Rectal smooth muscle tissue (tissue), 1 donor: Measurements from ENCODE around the gene COP1.

ENCODE experiments used
- H3K27ac ChIP-seq: one replicate; pipeline ENCODE4 v1.7.0; 2013; ENCODE audit warnings: low read depth, low read length, inconsistent platforms
- H3K27me3 ChIP-seq: one replicate; pipeline ENCODE4 v1.7.0; 2013; ENCODE audit warnings: low read length; ENCODE audit not compliant: control insufficient read depth, insufficient read depth
- H3K36me3 ChIP-seq: one replicate; pipeline ENCODE4 v1.7.0; 2013; ENCODE audit warnings: low read length; ENCODE audit not compliant: control insufficient read depth, insufficient read depth
- H3K4me1 ChIP-seq: one replicate; pipeline ENCODE4 v1.7.0; 2013; ENCODE audit warnings: low read length; ENCODE audit not compliant: control insufficient read depth, insufficient read depth
- H3K4me3 ChIP-seq: one replicate; pipeline ENCODE4 v1.7.0; 2013; ENCODE audit warnings: low read length
- H3K9ac ChIP-seq: one replicate; pipeline ENCODE4 v1.7.0; 2013; ENCODE audit warnings: low read length

COP1 gene

GRCh38 chr1:176157995-176158394 is 49.1 kb downstream of the COP1 start:
- Histone ChIP-seq H3K36me3 (no peaks in the 10 kb centered on the region), H3K9ac (no peak overlapping the region), H3K27me3 (no peaks in the 10 kb centered on the region), H3K27ac (no peak overlapping the region), H3K4me3 (no peak overlapping the region), H3K4me1 (no peaks in the 10 kb centered on the region)

GRCh38 chr1:176149939-176150807 is 56.9 kb downstream of the COP1 start:
- no peaks in the 10 kb centered on the region for H3K27me3 ChIP-seq
- no peak overlapping the region for H3K4me3 ChIP-seq
- H3K36me3 ChIP-seq, result no peaks in the 10 kb centered on the region
- no peak overlapping the region for H3K27ac ChIP-seq
- no peaks in the 10 kb centered on the region for H3K4me1 ChIP-seq
- no peak overlapping the region for H3K9ac ChIP-seq

- no peaks in the 10 kb centered on the region for H3K36me3 ChIP-seq
- no peak overlapping the region for H3K27ac ChIP-seq
- no peaks in the 10 kb centered on the region for H3K27me3 ChIP-seq
- no peak overlapping the region for H3K4me3 ChIP-seq
- no peaks in the 10 kb centered on the region for H3K4me1 ChIP-seq
- no peak overlapping the region for H3K9ac ChIP-seq
These were observed 62.6 kb downstream of the COP1 start for GRCh38 chr1:176144526-176144925.

GRCh38 chr1:176142973-176143372 is 64.1 kb downstream of the COP1 start:
- H3K27me3 ChIP-seq, result no peaks in the 10 kb centered on the region
- H3K4me1 ChIP-seq, result no peaks in the 10 kb centered on the region
- no peaks in the 10 kb centered on the region for H3K36me3 ChIP-seq
- H3K4me3 ChIP-seq, result no peak overlapping the region
- no peak overlapping the region for H3K9ac ChIP-seq
- no peak overlapping the region for H3K27ac ChIP-seq

- no peak overlapping the region for H3K27ac ChIP-seq
- H3K36me3 ChIP-seq, result no peaks in the 10 kb centered on the region
- H3K4me1 ChIP-seq, result no peaks in the 10 kb centered on the region
- H3K9ac ChIP-seq, result no peak overlapping the region
- H3K27me3 ChIP-seq, result no peaks in the 10 kb centered on the region
- H3K4me3 ChIP-seq, result no peak overlapping the region
These were observed 65.6 kb downstream of the COP1 start for GRCh38 chr1:176141449-176141848.

GRCh38 chr1:176136891-176137290 is 70.2 kb downstream of the COP1 start:
- Histone ChIP-seq H3K36me3 (no peaks in the 10 kb centered on the region), H3K27me3 (no peaks in the 10 kb centered on the region), H3K27ac (no peak overlapping the region), H3K4me1 (no peaks in the 10 kb centered on the region), H3K9ac (no peak overlapping the region), H3K4me3 (no peak overlapping the region)

GRCh38 chr1:176134666-176135065 is 72.4 kb downstream of the COP1 start:
- no peak overlapping the region for H3K4me3 ChIP-seq
- H3K36me3 ChIP-seq, result peaks cover 2% of the 10 kb centered on the region
- no peak overlapping the region for H3K27ac ChIP-seq
- no peak overlapping the region for H3K9ac ChIP-seq
- no peaks in the 10 kb centered on the region for H3K27me3 ChIP-seq
- H3K4me1 ChIP-seq, result no peaks in the 10 kb centered on the region

GRCh38 chr1:176122282-176122681 is 84.8 kb downstream of the COP1 start:
- Histone ChIP-seq H3K27ac (no peak overlapping the region), H3K36me3 (no peaks in the 10 kb centered on the region), H3K4me1 (no peaks in the 10 kb centered on the region), H3K27me3 (no peaks in the 10 kb centered on the region), H3K4me3 (no peak overlapping the region), H3K9ac (no peak overlapping the region)

- no peak overlapping the region for H3K9ac ChIP-seq
- no peaks in the 10 kb centered on the region for H3K27me3 ChIP-seq
- H3K27ac ChIP-seq, result no peak overlapping the region
- no peak overlapping the region for H3K4me3 ChIP-seq
- no peaks in the 10 kb centered on the region for H3K4me1 ChIP-seq
- peaks cover 3% of the 10 kb centered on the region for H3K36me3 ChIP-seq
These were observed 87.5 kb downstream of the COP1 start for GRCh38 chr1:176119549-176119948.

- no peak overlapping the region for H3K4me3 ChIP-seq
- no peak overlapping the region for H3K27ac ChIP-seq
- H3K27me3 ChIP-seq, result no peaks in the 10 kb centered on the region
- peaks cover 5% of the 10 kb centered on the region for H3K36me3 ChIP-seq
- H3K4me1 ChIP-seq, result no peaks in the 10 kb centered on the region
- H3K9ac ChIP-seq, result no peak overlapping the region
These were observed 88.1 kb downstream of the COP1 start for GRCh38 chr1:176118985-176119384.

GRCh38 chr1:176111835-176112234 is 95.3 kb downstream of the COP1 start:
- no peak overlapping the region for H3K27ac ChIP-seq
- H3K4me3 ChIP-seq, result no peak overlapping the region
- peaks cover 9% of the 10 kb centered on the region for H3K36me3 ChIP-seq
- no peaks in the 10 kb centered on the region for H3K4me1 ChIP-seq
- H3K27me3 ChIP-seq, result no peaks in the 10 kb centered on the region
- no peak overlapping the region for H3K9ac ChIP-seq

GRCh38 chr1:176110203-176110602 is 96.9 kb downstream of the COP1 start:
- H3K9ac ChIP-seq, result no peak overlapping the region
- H3K36me3 ChIP-seq, result peaks cover 9% of the 10 kb centered on the region
- no peaks in the 10 kb centered on the region for H3K27me3 ChIP-seq
- H3K27ac ChIP-seq, result no peak overlapping the region
- no peaks in the 10 kb centered on the region for H3K4me1 ChIP-seq
- no peak overlapping the region for H3K4me3 ChIP-seq

- H3K36me3 ChIP-seq, result peaks cover 14% of the 10 kb centered on the region
- no peak overlapping the region for H3K9ac ChIP-seq
- no peaks in the 10 kb centered on the region for H3K27me3 ChIP-seq
- H3K27ac ChIP-seq, result no peak overlapping the region
- no peaks in the 10 kb centered on the region for H3K4me1 ChIP-seq
- no peak overlapping the region for H3K4me3 ChIP-seq
These were observed 104.2 kb downstream of the COP1 start for GRCh38 chr1:176102768-176103350.
